IPS-NIHi11 (cell line): Measurements from ENCODE around the gene KCNK13.

Experiments
- DNase-seq: peaks from one replicate; pipeline ENCODE4 v3.0.0; 2012; ENCODE audit warnings: mixed read lengths, low spot score

Gene KCNK13

GRCh38 chr14:90132821-90133570 is 71.2 kb downstream of the KCNK13 start:
- DNase-seq: no peak

DNA sequence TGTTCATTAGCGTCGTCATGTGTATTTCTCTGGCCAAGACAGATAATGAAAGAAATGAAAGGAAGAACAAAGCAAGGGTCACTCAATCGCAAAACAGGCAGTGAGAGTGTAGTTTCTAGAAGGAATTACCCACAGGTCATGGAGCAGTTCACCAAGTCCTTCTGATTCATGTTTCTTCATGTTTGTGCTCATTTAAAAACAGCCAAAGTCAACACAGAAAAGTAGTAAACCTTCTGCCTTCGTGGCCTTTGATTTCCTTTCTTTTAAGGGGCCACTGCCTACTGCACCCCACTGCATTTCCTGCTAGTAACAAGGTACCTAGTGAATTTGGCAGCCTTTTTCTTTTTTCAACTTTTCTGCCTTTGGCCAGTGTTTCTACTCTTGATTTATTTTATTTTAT is 75.1 kb downstream of the KCNK13 start:
- DNase-seq: no peak

- DNase-seq: no peak
Measured at GRCh38 chr14:90137807-90138206, 76.0 kb downstream of the KCNK13 start.

GRCh38 chr14:90139199-90139598 is 77.4 kb downstream of the KCNK13 start:
- DNase-seq: no peak

DNA sequence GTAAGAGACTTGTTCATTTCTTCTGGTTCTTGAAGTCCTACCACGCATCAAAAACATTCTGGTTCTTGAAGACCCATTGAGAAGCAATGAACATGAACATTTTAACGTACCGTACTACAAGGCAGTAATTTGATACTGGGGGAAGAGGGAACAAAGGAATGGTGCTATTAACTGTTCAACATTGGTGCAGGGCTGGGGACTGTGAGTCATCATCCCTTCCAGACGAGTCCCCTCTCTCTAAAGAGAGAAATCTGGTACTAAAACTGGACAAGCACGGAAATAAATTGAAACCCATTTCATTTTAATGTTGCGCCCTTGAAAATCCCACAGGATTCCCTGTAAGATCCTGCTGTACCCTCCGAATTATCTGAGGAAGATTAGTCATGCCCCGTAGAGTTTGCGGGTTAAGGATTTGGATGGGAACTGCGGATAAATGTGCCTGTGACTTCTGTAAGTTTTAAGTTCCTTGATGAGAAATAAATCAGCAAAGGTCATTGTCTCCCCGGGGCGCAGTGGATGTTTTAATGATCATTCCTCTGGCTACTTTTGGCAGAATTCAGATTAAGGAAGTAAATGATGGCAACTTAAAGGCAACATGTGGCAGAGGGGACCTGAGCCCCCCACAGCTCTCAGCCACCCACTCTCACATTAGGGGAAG is 78.6 kb downstream of the KCNK13 start:
- DNase-seq: peak; percentile 33

GRCh38 chr14:90140956-90141316 is 79.1 kb downstream of the KCNK13 start:
- no peak for DNase-seq

- no peak for DNase-seq
Measured at GRCh38 chr14:90153429-90153828, 91.6 kb downstream of the KCNK13 start.

DNA sequence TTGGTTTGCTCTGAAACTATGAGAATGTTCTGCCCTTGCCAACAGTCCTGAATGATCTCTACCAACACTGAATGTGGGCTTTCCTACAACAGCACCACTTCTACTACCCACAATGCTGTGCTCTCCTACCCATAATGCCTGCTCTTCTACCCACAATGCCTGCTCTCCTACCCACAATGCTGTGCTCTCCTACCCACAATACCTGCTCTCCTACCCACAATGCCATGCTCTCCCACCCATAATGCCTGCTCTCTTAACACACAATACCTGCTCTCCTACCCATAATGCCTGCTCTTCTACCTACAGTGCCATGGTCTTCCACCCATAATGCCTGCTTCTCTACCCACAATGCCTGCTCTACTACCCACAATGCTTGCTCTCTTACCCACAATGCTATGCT is 92.3 kb downstream of the KCNK13 start:
- DNase-seq: no peak

- no peak for DNase-seq
Measured at GRCh38 chr14:90159146-90159545, 97.4 kb downstream of the KCNK13 start.

DNA sequence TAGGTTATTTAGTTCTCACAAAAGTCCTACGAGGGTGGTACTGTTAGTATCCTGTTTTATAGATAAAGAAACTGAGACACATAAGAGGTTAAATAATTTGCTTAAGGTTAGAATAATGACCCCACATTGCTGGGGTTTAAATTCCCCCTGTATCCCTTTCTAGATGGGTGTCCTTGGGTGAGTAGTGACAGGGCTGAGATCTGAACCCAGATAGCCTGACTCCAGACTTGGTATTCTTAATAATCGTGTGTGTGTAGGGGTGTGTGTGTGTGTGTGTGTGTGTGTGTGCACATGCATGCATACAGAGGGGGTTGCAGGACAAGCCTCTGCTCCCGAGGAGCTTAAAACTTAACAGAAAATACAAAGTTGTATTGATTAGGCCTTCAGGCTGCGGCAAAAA is 97.9 kb downstream of the KCNK13 start:
- DNase-seq: no peak

- DNase-seq: no peak
Measured at GRCh38 chr14:90161129-90161528, 99.3 kb downstream of the KCNK13 start.

DNA sequence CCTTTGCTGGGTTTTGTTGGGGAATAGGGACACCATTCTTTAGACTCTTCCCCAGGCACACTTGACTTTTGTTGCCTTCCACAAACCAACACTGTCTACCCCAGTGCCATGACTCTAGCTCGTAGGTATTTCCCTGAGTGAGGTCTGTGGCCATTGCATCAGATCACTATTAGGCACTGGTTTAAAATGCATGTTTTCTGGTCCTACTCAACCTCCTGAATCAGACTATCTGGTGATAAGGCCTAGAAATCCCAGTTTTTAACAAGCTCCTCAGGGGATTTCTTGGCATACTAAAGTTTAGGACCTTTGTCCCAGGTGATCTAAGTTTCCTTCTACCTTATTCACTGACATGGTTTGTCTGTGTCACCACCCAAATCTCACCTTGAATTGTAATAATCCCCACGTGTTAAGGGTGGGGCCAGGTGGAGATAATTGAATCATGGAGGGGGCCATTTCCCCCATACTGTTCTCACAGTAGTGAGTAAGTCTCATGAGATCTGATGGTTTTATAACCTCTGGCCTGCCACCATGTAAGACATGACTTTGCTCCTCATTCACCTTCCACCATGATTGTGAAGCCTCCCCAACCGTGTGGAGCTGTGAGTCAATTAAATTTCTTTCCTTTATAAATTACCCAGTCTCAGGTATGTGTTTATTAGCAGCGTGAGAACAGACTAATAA is 106.8 kb downstream of the KCNK13 start:
- no peak for DNase-seq

DNA sequence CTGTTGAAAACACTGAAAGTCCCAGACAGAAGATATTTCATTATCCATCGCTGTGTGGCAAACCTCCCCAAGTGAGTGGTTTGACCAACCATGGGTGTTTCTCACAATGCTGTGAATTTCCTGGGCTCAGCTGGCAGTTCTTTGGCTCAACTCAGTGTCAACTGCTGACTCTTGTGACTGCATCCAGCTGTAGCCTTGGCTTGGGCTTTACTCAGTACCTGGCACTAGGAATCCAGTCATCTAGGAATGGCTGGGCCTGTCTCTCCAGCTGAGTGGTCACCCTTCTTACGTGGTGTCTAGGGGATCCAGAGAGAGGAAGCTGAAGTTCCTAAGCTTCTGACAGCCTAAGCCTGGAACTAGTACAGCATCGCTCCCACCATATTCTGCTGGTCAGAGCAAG is 113.8 kb downstream of the KCNK13 start:
- DNase-seq: no peak

- no peak for DNase-seq
Measured at GRCh38 chr14:90177539-90178189, 115.9 kb downstream of the KCNK13 start.

- no peak for DNase-seq
Measured at GRCh38 chr14:90179357-90179756, 117.6 kb downstream of the KCNK13 start.

DNA sequence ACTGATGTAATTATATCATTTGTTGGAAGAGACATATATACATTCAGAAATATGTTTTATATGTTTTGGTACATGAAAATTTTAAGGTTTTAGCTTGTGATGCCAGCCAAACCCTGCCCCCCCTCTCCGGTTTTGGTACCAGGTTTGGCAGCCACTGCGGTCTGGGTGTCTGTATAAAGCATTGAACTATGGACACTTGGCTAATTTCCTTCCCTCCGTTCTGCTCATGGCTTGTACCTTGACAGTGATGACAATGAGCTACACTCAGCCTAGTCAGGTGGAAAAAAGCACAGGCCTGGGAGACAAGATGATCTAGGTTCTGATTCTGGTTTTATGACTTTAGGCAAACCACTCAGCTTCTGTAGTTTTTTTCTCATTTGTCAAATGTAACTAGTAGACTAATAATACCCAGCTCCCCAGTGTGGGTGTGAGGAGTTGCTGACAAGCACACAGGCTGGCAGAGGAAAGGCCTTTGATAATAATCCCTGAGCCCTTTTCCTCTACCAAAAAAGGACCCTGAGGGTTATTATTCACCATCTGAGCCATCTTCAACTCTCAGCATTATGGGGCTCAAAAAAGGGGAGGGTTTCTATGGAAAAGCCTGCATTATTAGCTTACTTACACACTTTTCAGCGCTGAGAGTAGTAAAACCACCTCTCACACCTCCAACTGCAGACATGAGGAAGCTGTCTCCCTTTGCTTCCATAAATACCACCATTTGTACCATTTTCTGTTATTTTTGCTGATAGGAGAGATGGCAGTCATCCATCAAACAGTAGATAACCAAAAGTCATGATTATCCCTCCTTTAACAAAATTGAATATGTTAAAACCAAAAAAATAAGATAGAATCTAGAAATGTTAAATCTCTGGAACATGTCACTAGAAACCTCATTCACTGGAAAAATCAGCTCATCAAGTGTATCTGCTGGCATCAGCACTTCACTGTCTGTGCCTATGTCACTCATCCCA is 118.3 kb downstream of the KCNK13 start:
- DNase-seq: no peak

GRCh38 chr14:90184094-90184493 is 122.3 kb downstream of the KCNK13 start:
- no peak for DNase-seq

DNA sequence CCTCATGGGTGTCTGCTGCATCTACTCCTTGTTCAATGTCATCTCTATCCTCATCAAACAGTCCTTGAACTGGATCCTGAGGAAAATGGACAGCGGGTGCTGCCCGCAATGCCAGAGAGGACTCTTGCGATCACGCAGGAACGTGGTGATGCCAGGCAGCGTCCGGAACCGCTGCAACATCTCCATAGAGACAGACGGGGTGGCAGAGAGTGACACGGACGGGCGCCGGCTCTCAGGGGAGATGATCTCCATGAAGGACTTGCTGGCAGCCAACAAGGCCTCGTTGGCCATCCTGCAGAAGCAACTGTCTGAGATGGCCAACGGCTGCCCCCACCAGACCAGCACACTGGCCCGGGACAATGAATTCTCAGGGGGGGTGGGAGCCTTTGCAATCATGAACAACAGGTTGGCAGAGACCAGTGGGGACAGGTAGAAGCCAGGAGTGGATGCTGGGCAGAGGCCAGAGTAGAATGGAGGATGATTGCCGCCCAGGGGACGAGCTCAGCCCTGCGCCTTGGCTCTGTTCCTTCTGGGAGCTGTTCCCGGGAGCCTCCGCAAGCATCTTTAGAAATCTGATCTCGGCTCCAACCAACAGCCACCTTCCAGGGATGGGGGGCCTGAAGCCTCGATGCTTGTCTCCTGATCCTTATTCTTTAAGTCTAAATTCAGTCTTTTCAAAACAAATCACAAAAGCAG is 122.9 kb downstream of the KCNK13 start:
- peak; percentile 22 for DNase-seq

DNA sequence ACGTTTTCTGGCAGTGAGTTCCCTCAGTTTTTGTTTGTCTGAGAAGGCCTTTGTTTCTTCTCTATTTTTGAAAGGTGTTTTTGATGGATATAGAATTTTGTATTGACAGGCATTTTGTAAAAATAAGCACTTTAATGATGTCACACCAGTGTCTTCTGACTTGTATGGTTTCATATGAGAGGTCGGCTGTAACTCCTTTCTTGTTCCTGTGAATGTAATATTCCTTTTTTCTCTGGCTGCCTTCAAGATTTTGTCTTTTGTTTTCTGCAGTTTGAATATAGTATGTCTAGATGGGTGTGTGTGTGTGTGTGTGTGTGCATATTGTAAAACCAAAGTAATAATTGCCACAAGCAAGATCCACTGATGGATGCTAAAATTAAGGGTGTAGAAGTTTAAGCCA is 126.8 kb downstream of the KCNK13 start:
- DNase-seq: no peak

DNA sequence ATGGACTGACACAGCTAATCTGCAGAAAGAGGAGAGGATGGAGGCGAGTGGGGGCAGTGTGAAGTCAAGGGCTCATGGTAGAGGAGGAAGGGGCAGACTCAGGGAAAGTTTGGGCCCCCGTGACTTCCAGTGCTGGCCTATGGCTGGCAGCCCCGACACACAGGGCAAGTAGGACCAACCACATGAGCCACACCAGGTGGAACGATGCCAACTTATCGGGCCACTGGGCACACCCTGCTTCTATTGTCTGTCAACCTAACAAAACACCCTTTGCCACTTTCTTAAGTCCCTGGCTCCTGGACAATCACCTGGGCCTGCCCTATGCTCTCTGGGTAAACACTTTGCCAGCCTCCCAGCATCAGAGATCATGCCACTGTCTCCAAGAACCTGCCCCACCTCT is 129.4 kb downstream of the KCNK13 start:
- DNase-seq: no peak

DNA sequence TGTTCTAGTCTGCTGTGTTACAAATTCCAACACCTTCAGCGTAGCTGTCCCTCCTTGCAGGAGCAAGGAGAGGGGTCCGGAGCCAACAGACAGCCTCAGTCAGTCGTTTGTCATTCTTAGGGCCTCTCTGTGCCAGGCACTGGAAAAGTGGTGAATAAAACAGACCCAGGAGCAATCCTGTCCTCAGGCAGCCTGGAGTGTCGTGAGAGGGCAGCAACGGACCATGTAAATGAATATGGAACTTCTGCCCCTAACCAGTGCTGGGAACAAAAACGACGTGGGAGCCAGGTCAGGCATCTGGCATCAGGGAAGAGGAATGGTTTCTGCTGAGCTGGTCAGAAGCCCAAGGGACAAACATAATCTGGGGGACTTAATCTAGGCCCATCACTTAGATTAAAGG is 129.8 kb downstream of the KCNK13 start:
- DNase-seq: no peak
